Esophagus squamous epithelium (tissue), 4 donors: ENCODE measurements around the gene CLDN14.

Experiments
- CTCF ChIP-seq, 6 experiments: fragments of 450-650 bp in 4 of 6; fragments of 200-600 bp in 2 of 6; sonication (generic) in 2 of 6; IDR thresholded peaks; one replicate each; pipeline ENCODE4 v1.5.1; 2016 to 2019; ENCODE audit warnings: antibody characterized with exemption in 6 of 6, mild to moderate bottlenecking in 4 of 6, moderate library complexity in 4 of 6
- POLR2A ChIP-seq, 4 donors: fragments of 450-650 bp; IDR thresholded peaks; one replicate each; pipeline ENCODE4 v1.6.1; 2017; ENCODE audit warnings: antibody characterized with exemption in 4 of 4, mild to moderate bottlenecking in 4 of 4, moderate library complexity in 3 of 4

- no peak for TF ChIP-seq CTCF (IDR thresholded peaks at IDR 0.05)
- TF ChIP-seq POLR2A (IDR thresholded peaks at IDR 0.05) = no peak
Observed at GRCh38 chr21:36427502-36427901, 52.4 kb downstream of the CLDN14 start.
